MCF 10A (cell line): ENCODE data around the gene P2RX2. TPM values are rescaled to one million over a fixed set of nuclear protein-coding genes. Genes with fewer than 3 reads are reported as not detected.

ENCODE experiments used
- BruUV-seq: library from RNA; stranded (reverse); fragments of 400-500 nt; replicated peaks from 2 replicates; lab custom pipeline; 2021; lab: Mats Ljungman, UMichigan
- CTCF ChIA-PET: fragments of 300-600 bp; sonication (Branson Sonifier 250); formaldehyde crosslinking; extraction: SDS; loops from one replicate; lab custom pipeline; 2021; ENCODE audit warnings: antibody characterized with exemption, inconsistent platforms; lab: Yijun Ruan, JAX
- POLR2A ChIA-PET: fragments of 300-600, 350-650 bp; sonication (Branson Sonifier 250); formaldehyde crosslinking; extraction: SDS; loops from one replicate; lab custom pipeline; 2020; ENCODE audit warnings: antibody characterized with exemption, inconsistent platforms; lab: Yijun Ruan, JAX
- DNase-seq: peaks from one replicate; pipeline ENCODE4 v3.0.0-alpha.2; 2018; ENCODE audit not compliant: unreplicated experiment
- H3K27ac Mint-ChIP-seq: one replicate; pipeline ENCODE4 v1.8.0; 2022; ENCODE audit warnings: mild to moderate bottlenecking, low read depth, mixed read lengths; ENCODE audit not compliant: unreplicated experiment
- H3K27me3 Mint-ChIP-seq: one replicate; pipeline ENCODE4 v1.8.0; 2022; ENCODE audit warnings: mixed read lengths; ENCODE audit not compliant: insufficient read depth, unreplicated experiment
- H3K36me3 Mint-ChIP-seq: one replicate; pipeline ENCODE4 v1.8.0; 2022; ENCODE audit warnings: mild to moderate bottlenecking, moderate library complexity, mixed read lengths; ENCODE audit not compliant: insufficient read depth, unreplicated experiment
- H3K4me1 Mint-ChIP-seq: one replicate; pipeline ENCODE4 v1.8.0; 2022; ENCODE audit warnings: mixed read lengths; ENCODE audit not compliant: insufficient read depth, unreplicated experiment
- H3K4me3 Mint-ChIP-seq: one replicate; pipeline ENCODE4 v1.8.0; 2022; ENCODE audit warnings: mild to moderate bottlenecking, moderate library complexity, mixed read lengths; ENCODE audit not compliant: unreplicated experiment
- H3K9me3 Mint-ChIP-seq: one replicate; pipeline ENCODE4 v1.8.0; 2022; ENCODE audit warnings: mixed read lengths; ENCODE audit not compliant: unreplicated experiment
- CTCF ChIP-seq: fragments of 200-600 bp; IDR thresholded peaks from one replicate; pipeline ENCODE4 v1.8.0; 2022; ENCODE audit warnings: antibody characterized with exemption, mild to moderate bottlenecking; ENCODE audit not compliant: unreplicated experiment
- intact Hi-C: fragments of 100-400 bp; cut with micrococcal nuclease; formaldehyde crosslinking; loops from 2 replicates; pipeline ENCODE4 v1.14.1; 2022
- total RNA-seq: library from RNA; stranded (reverse); gene quantifications from 2 replicates; pipeline ENCODE4 v1.2.3, GENCODE V29; 2022

Gene P2RX2
- total RNA-seq, 1 experiment from 2014 or later: not detected

DNA sequence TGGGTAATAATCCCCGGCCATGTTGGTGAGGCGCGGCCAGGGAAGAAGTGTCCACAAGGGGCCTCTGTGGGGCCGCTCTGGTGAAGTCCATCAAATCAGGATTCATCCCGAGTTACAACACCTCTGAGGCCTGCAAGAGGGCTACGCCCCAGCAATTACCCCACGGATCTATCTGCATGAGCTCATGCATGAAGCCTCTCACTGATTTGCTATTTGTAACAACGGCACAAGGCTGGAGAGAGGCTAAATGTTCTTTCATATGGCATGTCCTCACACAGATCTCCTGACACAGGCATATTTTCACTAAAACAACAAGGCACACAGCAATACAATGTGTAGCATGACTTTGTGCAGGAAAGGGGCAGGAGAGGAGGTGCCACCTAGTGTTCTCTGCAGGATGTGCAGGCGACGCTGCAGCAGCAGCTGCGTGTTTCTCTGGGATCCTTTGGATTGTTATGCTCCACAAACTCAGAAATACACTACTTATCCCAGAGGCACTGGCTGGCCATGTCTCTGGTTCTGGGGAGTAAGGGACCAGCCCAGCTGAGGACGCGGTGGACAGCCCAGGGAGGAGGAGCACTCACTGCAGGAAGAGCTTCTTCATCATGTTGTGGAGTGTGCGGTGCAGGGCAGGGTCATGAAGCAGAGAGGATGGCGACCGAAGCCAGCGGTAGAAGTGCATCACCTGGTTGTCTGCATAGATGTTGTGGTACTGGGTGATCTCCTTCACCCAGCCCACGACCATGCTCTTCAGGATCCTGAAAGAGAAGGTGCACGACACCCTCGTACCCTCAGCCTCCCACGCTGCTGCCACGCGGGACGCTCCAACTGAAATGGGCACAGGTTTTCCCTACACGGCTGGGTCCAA, 20.2 kb downstream of the P2RX2 start:
- H3K36me3 Mint-ChIP-seq: peaks cover 30% of the 10 kb centered on the region
- H3K27me3 Mint-ChIP-seq: no peaks in the 10 kb centered on the region
- CTCF ChIA-PET: interaction anchor here (0.6 to 3.5 kb wide), 18 partner anchors 8 to 1768 kb away, joined by 3 to 22 read pairs (median 4); no protein-coding TSS in a partner anchor
- POLR2A ChIA-PET: interaction anchor here (0.5 to 1.0 kb wide), 4 partner anchors 17 to 505 kb away, joined by 3 to 4 read pairs (median 3); no protein-coding TSS in a partner anchor
- peak; percentile 76 for TF ChIP-seq CTCF
- no peaks in the 10 kb centered on the region for H3K9me3 Mint-ChIP-seq
- no peak overlapping the region for H3K27ac Mint-ChIP-seq
- H3K4me3 Mint-ChIP-seq: no peak overlapping the region
- no TSS peak for BruUV-seq
- no peaks in the 10 kb centered on the region for H3K4me1 Mint-ChIP-seq
- intact Hi-C loops: loop anchor here (1.0 kb wide), 1 partner anchor 38 kb away; no protein-coding TSS in a partner anchor
- DNase-seq: peak; percentile 29

- ChIA-PET POLR2A (interaction anchor here (0.6 kb wide), 1 partner anchor 1010 kb away, joined by 3 read pairs; no protein-coding TSS in a partner anchor), CTCF (interaction anchor here (0.6 to 1.1 kb wide), 4 partner anchors 10 to 561 kb away, joined by 3 read pairs; no protein-coding TSS in a partner anchor)
- no peak for TF ChIP-seq CTCF
- H3K27me3 Mint-ChIP-seq: no peaks in the 10 kb centered on the region
- H3K4me3 Mint-ChIP-seq: no peak overlapping the region
- no TSS peak for BruUV-seq
- no peak for DNase-seq
- H3K27ac Mint-ChIP-seq: no peak overlapping the region
- no peaks in the 10 kb centered on the region for H3K4me1 Mint-ChIP-seq
- intact Hi-C loops: no loop called here
- no peaks in the 10 kb centered on the region for H3K9me3 Mint-ChIP-seq
- peaks cover 18% of the 10 kb centered on the region for H3K36me3 Mint-ChIP-seq
Observed at GRCh38 chr12:132639956-132640520, 21.5 kb downstream of the P2RX2 start.

- H3K27ac Mint-ChIP-seq: no peak overlapping the region
Observed at GRCh38 chr12:132640936-132641335, 22.4 kb downstream of the P2RX2 start.

More at GRCh38 chr12:132640936-132641335, 22.4 kb downstream of the P2RX2 start:
- intact Hi-C loops: no loop called here
- no TSS peak for BruUV-seq
- Mint-ChIP-seq H3K36me3 (peaks cover 15% of the 10 kb centered on the region), H3K4me1 (no peaks in the 10 kb centered on the region), H3K27me3 (no peaks in the 10 kb centered on the region), H3K4me3 (no peak overlapping the region), H3K9me3 (no peaks in the 10 kb centered on the region)
- CTCF ChIA-PET: interaction anchor here (0.6 kb wide), 1 partner anchor 149 kb away, joined by 7 read pairs; no protein-coding TSS in a partner anchor
- TF ChIP-seq CTCF: no peak
- POLR2A ChIA-PET: no interaction called here
- DNase-seq: no peak
